Measurements from ENCODE around the gene EXTL2.
"Not testable (repeated sequence)": the region's sequence is repeated elsewhere in the genome, so short reads cannot be mapped to it uniquely, and the experiment has no call there.

EXTL2 gene

DNA sequence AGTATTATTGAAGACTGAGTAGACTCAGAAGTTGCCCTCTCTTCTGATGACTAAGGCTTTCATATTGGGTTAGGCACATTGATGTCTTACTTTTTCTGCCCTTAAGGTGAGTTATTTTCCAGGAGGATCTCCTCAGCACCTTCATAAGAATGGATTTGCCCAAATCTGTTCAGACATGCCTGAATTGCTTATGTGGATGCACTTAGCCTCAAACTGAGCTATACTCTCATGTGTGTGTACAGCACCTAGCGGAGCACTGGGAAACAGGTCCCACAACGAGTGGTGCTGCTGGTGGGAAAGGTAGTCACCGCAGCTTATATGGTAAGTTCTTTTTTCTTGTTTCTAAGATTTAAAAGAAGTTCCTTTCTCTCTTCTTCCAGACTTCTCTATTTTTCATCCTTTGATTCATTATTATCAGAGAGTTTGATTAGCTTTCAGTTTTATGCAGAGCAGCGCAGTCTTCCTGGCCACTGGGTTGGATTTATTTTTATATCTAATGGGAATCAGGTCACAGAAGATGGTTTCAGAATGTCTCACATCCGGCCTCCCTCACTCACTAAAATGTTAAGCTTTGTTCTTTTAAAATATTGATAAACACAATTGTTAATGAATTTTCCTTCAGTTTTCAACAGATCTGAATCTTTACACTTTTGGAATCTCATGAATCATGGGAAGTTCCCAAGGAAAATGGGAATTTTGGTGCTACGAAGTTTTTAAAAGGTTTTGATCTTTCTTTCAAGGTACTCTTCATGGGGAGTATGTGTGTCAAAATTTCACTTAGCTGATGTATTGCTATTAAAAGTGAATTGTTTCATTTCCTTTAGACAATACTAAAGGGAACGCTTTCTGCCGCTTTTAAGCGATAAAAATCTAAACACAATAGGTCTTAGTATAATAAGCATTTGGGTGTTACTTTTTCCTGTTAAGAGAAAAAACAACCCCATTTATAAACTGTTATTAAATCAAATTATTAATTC is 58.5 kb downstream of the EXTL2 start:
- Histone ChIP-seq H3K27me3 (replicated peaks; ENCODE audit: control insufficient read depth, insufficient read depth, low read length, poor library complexity, severe bottlenecking) (no peaks in the 10 kb centered on the region), H3K4me1 (ENCODE audit: control insufficient read depth, insufficient read depth, low read length, poor library complexity, severe bottlenecking) (no peaks in the 10 kb centered on the region), H3K27ac (ENCODE audit: insufficient read depth, low read length, poor library complexity, severe bottlenecking) (no peak overlapping the region), H3K4me3 (ENCODE audit: insufficient read depth, low read depth, low read length, poor library complexity, severe bottlenecking) (no peak overlapping the region), H3K9me3 (ENCODE audit: control insufficient read depth, low read length) (no peaks in the 10 kb centered on the region), H3K36me3 (ENCODE audit: control insufficient read depth, insufficient read depth, low read length) (no peaks in the 10 kb centered on the region)
- no peak for DNase-seq

DNA sequence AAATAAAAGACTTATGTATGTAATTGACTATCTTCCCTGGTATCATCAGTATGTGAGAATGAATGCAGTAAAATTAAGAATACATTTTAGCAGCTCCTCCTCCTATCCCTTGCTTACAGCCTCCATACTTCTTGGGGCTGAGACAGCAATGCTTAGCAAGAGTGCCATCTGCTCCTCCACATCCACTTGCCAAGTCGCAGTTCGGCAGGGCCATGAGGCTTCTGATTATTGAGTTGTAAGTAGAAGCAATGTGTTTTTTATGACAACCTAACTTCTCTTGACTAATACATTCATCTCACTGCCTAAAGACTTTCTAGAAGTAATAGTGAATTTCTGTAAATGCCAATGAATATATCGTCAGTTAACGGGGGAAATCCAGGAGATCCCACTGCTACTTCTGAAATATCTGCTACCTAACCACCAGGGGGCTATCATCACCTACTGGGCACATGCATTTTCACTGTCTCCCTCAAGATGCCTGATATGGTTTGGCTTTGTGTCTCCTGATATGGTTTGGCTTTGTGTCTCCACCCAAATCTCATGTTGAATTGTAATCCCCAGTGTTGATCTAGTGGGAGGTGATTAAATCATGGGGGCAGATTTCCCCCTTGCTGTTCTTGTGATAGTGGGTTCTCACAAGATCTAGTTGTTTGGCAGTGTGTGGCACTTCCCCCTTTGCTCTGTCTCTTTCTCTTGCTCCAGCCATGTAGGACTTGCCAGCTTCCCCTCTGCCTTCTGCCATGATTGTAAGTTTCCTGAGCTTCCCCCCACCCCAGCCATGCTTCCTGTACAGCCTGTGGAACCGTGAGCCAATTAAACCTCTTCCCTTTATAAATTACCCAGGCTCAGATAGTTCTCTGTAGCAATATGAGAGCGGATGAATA is 59.6 kb downstream of the EXTL2 start:
- Histone ChIP-seq H3K4me3 (ENCODE audit: insufficient read depth, low read depth, low read length, poor library complexity, severe bottlenecking) (no peak overlapping the region), H3K36me3 (ENCODE audit: control insufficient read depth, insufficient read depth, low read length) (no peaks in the 10 kb centered on the region), H3K9me3 (ENCODE audit: control insufficient read depth, low read length) (no peaks in the 10 kb centered on the region), H3K27me3 (replicated peaks; ENCODE audit: control insufficient read depth, insufficient read depth, low read length, poor library complexity, severe bottlenecking) (peaks cover under 1% of the 10 kb centered on the region), H3K27ac (ENCODE audit: insufficient read depth, low read length, poor library complexity, severe bottlenecking) (no peak overlapping the region), H3K4me1 (ENCODE audit: control insufficient read depth, insufficient read depth, low read length, poor library complexity, severe bottlenecking) (no peaks in the 10 kb centered on the region)
- DNase-seq, result no peak

DNA sequence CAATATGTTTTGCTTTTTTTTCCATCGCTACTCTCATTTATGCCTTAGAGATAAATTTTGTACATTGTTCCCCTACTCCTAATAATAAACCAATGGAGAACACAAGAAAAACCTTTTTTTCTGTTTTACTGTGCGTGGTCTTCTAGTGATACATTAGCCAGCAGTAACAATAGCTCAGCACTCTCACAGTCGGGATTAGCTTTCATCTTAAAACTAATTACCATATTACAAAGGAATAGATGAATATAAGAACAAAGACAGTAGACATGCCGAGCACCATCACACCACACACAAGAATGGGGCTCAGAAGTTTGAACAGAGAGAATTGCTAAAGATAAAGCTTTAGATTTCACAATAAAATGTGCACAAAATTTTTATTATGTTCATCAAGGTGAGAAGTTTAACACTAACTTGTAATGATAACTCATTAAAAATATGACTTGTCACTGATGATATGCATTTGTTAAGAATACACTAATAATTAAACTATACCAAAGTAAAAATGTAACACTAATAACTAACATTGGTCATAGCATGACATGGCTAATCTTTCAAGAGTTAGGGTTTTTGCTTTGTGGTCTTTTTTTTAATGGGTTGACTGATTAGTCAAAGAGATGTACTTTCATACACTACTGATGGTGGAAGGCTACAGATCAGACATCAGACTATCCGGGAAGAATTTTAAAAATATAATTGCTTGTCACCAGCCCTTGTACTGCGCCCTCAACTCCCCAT is 61.8 kb downstream of the EXTL2 start:
- no peaks in the 10 kb centered on the region for H3K4me1 ChIP-seq (ENCODE audit: control insufficient read depth, insufficient read depth, low read length, poor library complexity, severe bottlenecking)
- no peaks in the 10 kb centered on the region for H3K9me3 ChIP-seq (ENCODE audit: control insufficient read depth, low read length)
- H3K4me3 ChIP-seq (ENCODE audit: insufficient read depth, low read depth, low read length, poor library complexity, severe bottlenecking), result no peak overlapping the region
- no peaks in the 10 kb centered on the region for H3K36me3 ChIP-seq (ENCODE audit: control insufficient read depth, insufficient read depth, low read length)
- H3K27ac ChIP-seq (ENCODE audit: insufficient read depth, low read length, poor library complexity, severe bottlenecking), result no peak overlapping the region
- peaks cover 6% of the 10 kb centered on the region for H3K27me3 ChIP-seq (replicated peaks; ENCODE audit: control insufficient read depth, insufficient read depth, low read length, poor library complexity, severe bottlenecking)
- no peak for DNase-seq

DNA sequence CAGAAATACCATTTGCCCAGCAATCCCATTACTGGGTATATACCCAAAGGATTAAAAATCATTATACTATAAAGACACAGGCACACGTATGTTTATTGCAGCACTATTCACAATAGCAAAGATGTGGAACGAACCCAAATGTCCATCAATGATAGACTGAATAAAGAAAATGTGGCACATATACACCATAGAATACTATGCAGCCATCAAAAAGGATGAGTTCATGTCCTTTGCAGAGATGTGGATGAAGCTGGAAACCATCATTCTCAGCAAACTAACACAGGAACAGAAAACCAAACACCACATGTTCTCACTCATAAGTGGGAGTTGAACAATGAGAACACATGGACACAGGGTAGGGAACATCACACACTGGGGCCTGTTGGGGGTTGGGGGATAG is 69.0 kb downstream of the EXTL2 start:
- not testable (repeated sequence) for H3K27ac ChIP-seq (ENCODE audit: insufficient read depth, low read length, poor library complexity, severe bottlenecking); DNase-seq; H3K9me3 ChIP-seq (ENCODE audit: control insufficient read depth, low read length); H3K4me3 ChIP-seq (ENCODE audit: insufficient read depth, low read depth, low read length, poor library complexity, severe bottlenecking); H3K27me3 ChIP-seq (replicated peaks; ENCODE audit: control insufficient read depth, insufficient read depth, low read length, poor library complexity, severe bottlenecking); H3K4me1 ChIP-seq (ENCODE audit: control insufficient read depth, insufficient read depth, low read length, poor library complexity, severe bottlenecking); H3K36me3 ChIP-seq (ENCODE audit: control insufficient read depth, insufficient read depth, low read length)
